ENCODE measurements around the gene ADRA2C.

DNA sequence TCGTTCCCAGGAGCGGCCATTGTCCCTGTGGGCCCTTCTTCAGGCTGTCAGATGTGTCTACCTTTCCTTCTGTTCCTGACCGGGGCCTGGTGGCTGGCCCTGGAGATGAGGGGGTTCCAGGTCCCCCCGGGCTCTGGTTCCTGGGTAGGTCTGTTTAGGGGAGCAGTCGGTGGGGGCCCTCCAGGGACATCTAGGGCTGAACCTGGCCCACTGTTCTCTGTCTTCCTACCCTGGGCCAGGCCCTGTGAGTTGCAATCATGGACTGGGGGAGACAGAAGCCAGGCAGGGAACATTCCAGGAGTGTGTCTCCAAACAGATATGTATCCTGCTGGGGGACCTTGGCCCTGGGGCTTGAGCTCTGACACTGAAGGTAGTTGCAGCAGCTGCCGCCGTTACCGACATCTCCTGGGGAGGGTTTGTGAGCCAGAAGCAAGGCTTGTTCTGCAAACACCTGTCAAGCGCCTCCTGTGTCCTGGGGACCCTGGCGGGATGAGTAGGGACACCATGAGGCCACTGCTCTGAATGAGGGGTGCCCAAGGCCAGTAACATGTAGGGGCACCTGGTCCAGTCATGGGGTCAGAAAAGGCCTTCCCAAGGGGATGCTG lies 49.5 kb upstream of the ADRA2C start:
- no peak for TF ChIP-seq FOXK1 (CRISPR knock-in tag; IDR thresholded peaks at IDR 0.05; ENCODE audit: borderline replicate concordance)
- TF ChIP-seq, protein P1, sequence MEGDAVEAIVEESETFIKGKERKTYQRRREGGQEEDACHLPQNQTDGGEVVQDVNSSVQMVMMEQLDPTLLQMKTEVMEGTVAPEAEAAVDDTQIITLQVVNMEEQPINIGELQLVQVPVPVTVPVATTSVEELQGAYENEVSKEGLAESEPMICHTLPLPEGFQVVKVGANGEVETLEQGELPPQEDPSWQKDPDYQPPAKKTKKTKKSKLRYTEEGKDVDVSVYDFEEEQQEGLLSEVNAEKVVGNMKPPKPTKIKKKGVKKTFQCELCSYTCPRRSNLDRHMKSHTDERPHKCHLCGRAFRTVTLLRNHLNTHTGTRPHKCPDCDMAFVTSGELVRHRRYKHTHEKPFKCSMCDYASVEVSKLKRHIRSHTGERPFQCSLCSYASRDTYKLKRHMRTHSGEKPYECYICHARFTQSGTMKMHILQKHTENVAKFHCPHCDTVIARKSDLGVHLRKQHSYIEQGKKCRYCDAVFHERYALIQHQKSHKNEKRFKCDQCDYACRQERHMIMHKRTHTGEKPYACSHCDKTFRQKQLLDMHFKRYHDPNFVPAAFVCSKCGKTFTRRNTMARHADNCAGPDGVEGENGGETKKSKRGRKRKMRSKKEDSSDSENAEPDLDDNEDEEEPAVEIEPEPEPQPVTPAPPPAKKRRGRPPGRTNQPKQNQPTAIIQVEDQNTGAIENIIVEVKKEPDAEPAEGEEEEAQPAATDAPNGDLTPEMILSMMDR (IDR thresholded peaks at IDR 0.05 in 2 of 3, conservative IDR thresholded peaks at IDR 0.05 in 1 of 3; ENCODE audit: insufficient read depth in 2 of 3, low read depth in 1 of 3, low read length in 3 of 3) = no peak
- no peak for TF ChIP-seq XRCC4 (IDR thresholded peaks at IDR 0.05; ENCODE audit: extremely low read depth, insufficient read depth, insufficient read length)
- no peak for TF ChIP-seq ZNF311 (CRISPR knock-in tag; IDR thresholded peaks at IDR 0.05)
- no peak for TF ChIP-seq FOXA1 (IDR thresholded peaks at IDR 0.05; ENCODE audit: borderline replicate concordance)
- TF ChIP-seq NR1H2 (CRISPR knock-in tag; IDR thresholded peaks at IDR 0.05) = no peak
- TF ChIP-seq, protein P2, sequence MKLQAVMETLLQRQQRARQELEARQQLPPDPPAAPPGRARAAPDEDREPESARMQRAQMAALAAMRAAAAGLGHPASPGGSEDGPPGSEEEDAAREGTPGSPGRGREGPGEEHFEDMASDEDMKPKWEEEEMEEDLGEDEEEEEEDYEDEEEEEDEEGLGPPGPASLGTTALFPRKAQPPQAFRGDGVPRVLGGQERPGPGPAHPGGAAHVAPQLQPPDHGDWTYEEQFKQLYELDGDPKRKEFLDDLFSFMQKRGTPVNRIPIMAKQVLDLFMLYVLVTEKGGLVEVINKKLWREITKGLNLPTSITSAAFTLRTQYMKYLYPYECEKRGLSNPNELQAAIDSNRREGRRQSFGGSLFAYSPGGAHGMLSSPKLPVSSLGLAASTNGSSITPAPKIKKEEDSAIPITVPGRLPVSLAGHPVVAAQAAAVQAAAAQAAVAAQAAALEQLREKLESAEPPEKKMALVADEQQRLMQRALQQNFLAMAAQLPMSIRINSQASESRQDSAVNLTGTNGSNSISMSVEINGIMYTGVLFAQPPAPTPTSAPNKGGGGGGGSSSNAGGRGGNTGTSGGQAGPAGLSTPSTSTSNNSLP (IDR thresholded peaks at IDR 0.05; ENCODE audit: borderline replicate concordance, low read depth, low read length) = no peak

Measured in K562 (cell line).